ENCODE measurements around the gene BCAS4. TPM values are rescaled to one million over a fixed set of nuclear protein-coding genes. Genes with fewer than 3 reads are reported as not detected.
"Not testable (repeated sequence)": the region's sequence is repeated elsewhere in the genome, so short reads cannot be mapped to it uniquely, and the experiment has no call there.

Gene BCAS4
- total and polyA plus RNA-seq, 5 donors from 2014 or later: 8.0 to 17.6 (median 14.0) TPM

DNA sequence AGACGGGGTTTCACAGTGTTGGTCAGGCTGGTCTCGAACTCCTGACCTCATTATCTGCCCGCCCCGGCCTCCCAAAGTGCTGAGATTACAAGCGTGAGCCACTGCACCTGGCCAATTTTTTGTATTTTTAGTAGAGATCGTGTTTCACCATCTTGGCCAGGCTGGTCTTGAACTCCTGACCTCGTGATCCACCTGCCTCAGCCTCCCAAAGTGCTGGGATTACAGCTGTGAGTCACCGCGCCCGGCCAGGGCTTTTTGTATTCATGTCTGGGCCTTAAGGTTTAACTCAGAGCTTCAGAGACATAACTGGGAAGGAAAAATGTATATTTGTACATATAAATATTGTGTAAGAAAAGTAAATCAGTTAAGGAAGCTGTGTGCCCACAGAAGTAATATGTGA is 29.6 kb upstream of the BCAS4 start:
- not testable (repeated sequence) for H3K36me3 Mint-ChIP-seq

DNA sequence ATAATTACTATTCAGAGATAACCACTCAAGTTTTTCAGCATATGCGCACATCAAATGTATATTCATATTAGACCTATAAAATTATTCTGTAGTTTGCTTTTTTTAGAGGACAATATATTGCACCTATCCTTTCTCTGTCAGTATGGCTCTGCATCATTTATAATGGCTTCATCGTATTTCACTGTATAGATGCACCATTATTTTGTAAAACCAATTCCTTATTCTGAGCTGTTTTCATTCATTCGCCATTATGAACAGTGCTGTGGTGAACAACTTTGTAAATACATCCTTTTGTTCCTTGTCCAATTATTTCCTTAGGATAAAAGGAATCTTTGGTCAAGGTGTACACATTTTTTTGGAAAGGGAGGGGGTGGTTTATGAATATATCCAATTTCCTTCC is 29.2 kb upstream of the BCAS4 start:
- DNase-seq (no peak), ATAC-seq (ENCODE audit: low read depth in 2 of 2) (no peak)
- H3K4me1 Mint-ChIP-seq: no peaks in the 10 kb centered on the region
- H3K27me3 Mint-ChIP-seq: peaks cover 7% of the 10 kb centered on the region
- Histone ChIP-seq H3K4me1 (ENCODE audit: control insufficient read depth, insufficient read depth, low read length, poor library complexity, severe bottlenecking) (no peaks in the 10 kb centered on the region), H3K9me3 (ENCODE audit: control insufficient read depth in 2 of 2, low read length in 2 of 2) (no peaks in the 10 kb centered on the region), H3K27me3 (ENCODE audit: control insufficient read depth, insufficient read depth, low read length) (no peaks in the 10 kb centered on the region), H3K27ac (ENCODE audit: insufficient read depth, low read length, poor library complexity, severe bottlenecking) (no peak overlapping the region), H3K36me3 (ENCODE audit: control insufficient read depth, insufficient read depth, low read length) (no peaks in the 10 kb centered on the region), H3K4me3 (ENCODE audit: low read depth, low read length) (no peak overlapping the region)
- no peaks in the 10 kb centered on the region for H3K9me3 Mint-ChIP-seq
- H3K4me3 Mint-ChIP-seq: no peak overlapping the region
- H3K36me3 Mint-ChIP-seq: no peaks in the 10 kb centered on the region
- H3K27ac Mint-ChIP-seq: no peak overlapping the region

More for the DNA sequence above, 29.6 kb upstream of the BCAS4 start:
- not testable (repeated sequence) for H3K9me3 Mint-ChIP-seq; H3K27ac Mint-ChIP-seq; H3K4me3 ChIP-seq (ENCODE audit: low read depth, low read length); DNase-seq; H3K4me3 Mint-ChIP-seq; H3K27me3 Mint-ChIP-seq; ATAC-seq (ENCODE audit: low read depth in 2 of 2); H3K9me3 ChIP-seq (ENCODE audit: control insufficient read depth in 2 of 2, low read length in 2 of 2); H3K4me1 Mint-ChIP-seq; H3K27ac ChIP-seq (ENCODE audit: insufficient read depth, low read length, poor library complexity, severe bottlenecking); H3K4me1 ChIP-seq (ENCODE audit: control insufficient read depth, insufficient read depth, low read length, poor library complexity, severe bottlenecking); H3K36me3 ChIP-seq (ENCODE audit: control insufficient read depth, insufficient read depth, low read length); H3K27me3 ChIP-seq (ENCODE audit: control insufficient read depth, insufficient read depth, low read length)

DNA sequence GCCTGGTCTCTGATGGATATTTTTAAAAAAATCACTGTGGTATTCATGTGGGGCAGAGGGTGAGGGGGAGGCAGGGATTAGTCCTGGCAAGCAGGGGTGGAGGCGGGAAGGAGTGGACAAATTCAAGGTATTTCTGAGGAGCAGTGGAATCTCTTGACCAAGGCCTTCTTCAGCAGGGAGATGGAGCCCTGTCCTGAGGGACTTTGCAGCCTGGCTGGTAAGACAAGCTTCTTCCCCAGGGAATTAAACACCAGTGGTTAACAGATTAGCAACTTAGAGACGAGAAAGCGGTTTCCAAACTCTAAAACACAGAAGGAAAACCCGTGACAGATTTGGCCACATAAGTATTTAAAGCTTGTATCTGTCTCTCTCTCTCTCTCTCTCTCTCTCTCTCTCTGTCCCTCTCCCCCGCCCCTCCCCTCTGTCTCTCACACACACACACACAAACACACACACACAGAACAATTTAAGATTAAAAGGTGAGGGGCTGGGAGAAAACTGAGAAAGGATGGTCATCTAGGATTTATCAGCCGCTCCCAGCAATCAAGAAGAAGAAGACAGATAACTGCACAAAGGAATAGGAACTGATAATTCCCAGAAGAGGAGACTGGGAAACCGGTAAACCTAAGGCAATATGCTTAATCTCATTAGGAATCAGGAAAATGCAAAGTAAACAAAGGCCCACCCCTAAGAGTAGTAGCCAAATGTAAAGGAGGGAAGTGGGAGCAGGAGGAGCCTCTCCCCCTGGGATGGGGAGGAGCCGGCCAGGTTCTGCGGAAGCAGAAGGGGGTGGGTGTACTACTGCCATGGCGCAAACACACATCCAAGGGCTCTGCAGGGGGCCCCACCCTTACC is 27.7 kb upstream of the BCAS4 start:
- H3K4me3 Mint-ChIP-seq; H3K27me3 Mint-ChIP-seq; H3K9me3 Mint-ChIP-seq; DNase-seq; H3K9me3 ChIP-seq (ENCODE audit: control insufficient read depth in 2 of 2, low read length in 2 of 2); H3K27ac ChIP-seq (ENCODE audit: insufficient read depth, low read length, poor library complexity, severe bottlenecking); ATAC-seq (ENCODE audit: low read depth in 2 of 2); H3K27me3 ChIP-seq (ENCODE audit: control insufficient read depth, insufficient read depth, low read length); H3K4me1 ChIP-seq (ENCODE audit: control insufficient read depth, insufficient read depth, low read length, poor library complexity, severe bottlenecking); H3K27ac Mint-ChIP-seq; H3K4me3 ChIP-seq (ENCODE audit: low read depth, low read length); H3K4me1 Mint-ChIP-seq; H3K36me3 ChIP-seq (ENCODE audit: control insufficient read depth, insufficient read depth, low read length); H3K36me3 Mint-ChIP-seq: not testable (repeated sequence)

DNA sequence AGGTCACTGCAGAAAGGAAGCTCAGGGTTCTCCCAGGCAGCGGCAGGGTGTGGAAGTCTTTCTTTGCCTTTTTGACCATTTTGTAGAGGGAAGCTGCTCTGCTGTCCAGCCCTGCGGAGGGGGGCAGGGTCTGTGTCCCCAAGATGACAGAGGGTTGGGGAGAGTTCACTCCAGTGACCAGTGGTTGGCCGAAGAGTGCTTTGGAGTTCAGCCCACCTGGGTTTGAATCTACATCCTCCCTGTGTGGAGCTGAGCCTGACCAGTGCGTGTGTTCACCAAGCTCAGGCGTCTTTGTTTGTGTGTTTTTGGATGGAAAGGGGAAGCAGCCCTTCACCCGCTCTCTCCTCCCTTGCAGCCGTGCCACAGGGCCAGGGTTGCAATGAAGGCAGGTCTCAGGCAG is 25.9 kb upstream of the BCAS4 start:
- H3K4me1 ChIP-seq (ENCODE audit: control insufficient read depth, insufficient read depth, low read length, poor library complexity, severe bottlenecking); H3K9me3 Mint-ChIP-seq; H3K36me3 ChIP-seq (ENCODE audit: control insufficient read depth, insufficient read depth, low read length); H3K4me3 Mint-ChIP-seq; H3K27me3 ChIP-seq (ENCODE audit: control insufficient read depth, insufficient read depth, low read length); H3K27ac Mint-ChIP-seq; H3K4me3 ChIP-seq (ENCODE audit: low read depth, low read length); H3K27me3 Mint-ChIP-seq; DNase-seq; H3K27ac ChIP-seq (ENCODE audit: insufficient read depth, low read length, poor library complexity, severe bottlenecking); H3K4me1 Mint-ChIP-seq; ATAC-seq (ENCODE audit: low read depth in 2 of 2); H3K36me3 Mint-ChIP-seq; H3K9me3 ChIP-seq (ENCODE audit: control insufficient read depth in 2 of 2, low read length in 2 of 2): not testable (repeated sequence)

DNA sequence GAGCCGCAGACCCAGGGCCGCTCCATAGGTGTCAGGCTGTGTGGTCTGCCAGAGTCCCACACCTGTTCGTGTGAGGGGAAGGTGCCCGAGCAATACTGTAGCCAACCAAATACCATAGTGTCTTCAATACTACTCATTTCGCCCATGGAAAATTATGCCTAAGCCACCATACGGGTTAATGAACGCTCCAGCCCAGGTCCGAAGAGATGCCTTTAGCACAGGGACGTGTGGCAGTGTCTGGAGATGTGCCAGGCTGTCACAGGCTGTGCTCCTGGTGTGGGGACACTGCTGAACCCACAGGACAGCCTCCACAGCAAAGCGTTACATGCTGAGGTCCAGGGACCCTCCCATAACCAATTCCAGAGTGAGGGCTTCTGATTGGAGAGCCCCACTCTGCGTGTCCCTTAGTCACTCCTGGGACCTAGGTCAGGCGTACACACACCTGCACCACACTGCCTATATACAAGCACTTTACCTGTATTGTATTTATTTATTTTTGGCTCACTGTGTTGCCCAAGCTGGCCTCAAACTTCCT is 25.2 kb upstream of the BCAS4 start:
- H3K36me3 Mint-ChIP-seq; H3K27ac Mint-ChIP-seq; H3K4me3 Mint-ChIP-seq; H3K27ac ChIP-seq (ENCODE audit: insufficient read depth, low read length, poor library complexity, severe bottlenecking); H3K9me3 ChIP-seq (ENCODE audit: control insufficient read depth in 2 of 2, low read length in 2 of 2); ATAC-seq (ENCODE audit: low read depth in 2 of 2); H3K36me3 ChIP-seq (ENCODE audit: control insufficient read depth, insufficient read depth, low read length); DNase-seq; H3K9me3 Mint-ChIP-seq; H3K4me1 ChIP-seq (ENCODE audit: control insufficient read depth, insufficient read depth, low read length, poor library complexity, severe bottlenecking); H3K27me3 ChIP-seq (ENCODE audit: control insufficient read depth, insufficient read depth, low read length); H3K27me3 Mint-ChIP-seq; H3K4me3 ChIP-seq (ENCODE audit: low read depth, low read length); H3K4me1 Mint-ChIP-seq: not testable (repeated sequence)

DNA sequence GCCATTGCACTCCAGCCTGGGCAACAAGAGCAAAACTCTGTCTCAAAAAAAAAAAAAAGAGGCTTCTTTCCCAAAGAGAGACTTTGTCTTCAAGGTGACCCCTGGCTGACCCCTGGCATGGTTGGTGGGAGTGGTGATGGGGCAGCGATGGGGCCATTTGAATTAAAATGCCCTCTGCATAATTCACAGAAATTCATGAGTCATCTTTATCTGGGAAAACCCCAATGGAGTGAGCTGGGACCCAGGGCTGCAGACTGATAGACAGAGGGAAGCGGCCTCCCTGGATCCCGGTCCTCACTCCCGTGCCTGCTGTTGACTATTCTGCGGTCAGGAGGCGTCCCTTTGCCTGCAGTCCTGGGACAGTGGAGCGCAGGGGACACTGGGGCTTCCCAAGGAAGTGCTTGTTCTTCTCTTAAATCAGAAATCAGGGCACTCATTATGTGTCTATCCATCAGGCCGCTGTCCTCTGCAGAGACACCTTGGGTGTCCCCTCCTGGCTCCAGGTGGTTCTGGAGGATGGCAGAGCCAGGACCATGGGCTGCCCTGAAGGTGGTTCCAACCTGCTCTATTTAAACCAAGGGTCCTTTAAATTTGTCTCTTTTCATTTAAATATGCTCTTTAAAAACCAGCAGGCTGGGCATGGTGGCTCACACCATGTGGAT is 23.3 kb upstream of the BCAS4 start:
- DNase-seq; H3K36me3 ChIP-seq (ENCODE audit: control insufficient read depth, insufficient read depth, low read length); H3K4me3 ChIP-seq (ENCODE audit: low read depth, low read length); H3K36me3 Mint-ChIP-seq; H3K4me3 Mint-ChIP-seq; H3K27me3 ChIP-seq (ENCODE audit: control insufficient read depth, insufficient read depth, low read length); H3K27ac ChIP-seq (ENCODE audit: insufficient read depth, low read length, poor library complexity, severe bottlenecking); H3K4me1 ChIP-seq (ENCODE audit: control insufficient read depth, insufficient read depth, low read length, poor library complexity, severe bottlenecking); H3K27ac Mint-ChIP-seq; ATAC-seq (ENCODE audit: low read depth in 2 of 2); H3K4me1 Mint-ChIP-seq; H3K9me3 Mint-ChIP-seq; H3K27me3 Mint-ChIP-seq; H3K9me3 ChIP-seq (ENCODE audit: control insufficient read depth in 2 of 2, low read length in 2 of 2): not testable (repeated sequence)

DNA sequence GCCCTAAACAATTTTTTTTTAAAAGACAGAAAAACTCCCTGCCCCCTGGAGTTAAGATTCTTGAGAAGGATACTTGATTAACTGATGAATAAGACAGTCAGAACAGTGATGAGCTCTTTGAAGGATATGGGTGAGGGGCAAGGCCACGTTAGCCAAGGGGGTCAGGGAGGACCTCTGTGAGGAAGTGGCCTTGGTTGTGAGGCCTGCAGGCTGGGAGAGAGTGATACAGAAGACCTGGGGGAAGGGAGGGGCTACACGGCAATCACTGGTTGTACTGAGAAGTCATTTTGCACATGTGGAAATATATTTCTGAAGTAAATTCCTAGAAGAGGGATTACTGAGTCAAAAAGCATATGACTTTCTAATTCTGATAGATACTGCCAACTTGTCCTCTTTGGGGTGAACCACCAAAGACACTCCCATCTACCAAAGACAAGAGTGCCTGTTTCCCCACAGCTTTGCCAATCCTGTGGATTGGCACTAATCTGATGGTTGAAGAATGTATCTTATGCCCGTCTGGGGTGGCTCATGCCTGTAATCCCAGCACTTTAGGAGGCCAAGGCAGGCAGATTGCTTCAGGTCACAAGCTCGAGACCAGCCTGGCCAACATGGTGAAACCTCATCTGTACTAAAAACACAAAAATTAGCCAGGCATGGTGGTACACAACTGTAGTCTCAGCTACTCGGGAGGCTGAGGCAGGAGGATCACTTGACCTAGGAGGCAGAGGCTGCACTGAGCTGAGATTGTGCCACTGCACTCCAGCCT is 22.3 kb upstream of the BCAS4 start:
- H3K36me3 ChIP-seq (ENCODE audit: control insufficient read depth, insufficient read depth, low read length): no peaks in the 10 kb centered on the region
- H3K9me3 Mint-ChIP-seq: no peaks in the 10 kb centered on the region
- ATAC-seq (ENCODE audit: low read depth in 2 of 2) (no peak), DNase-seq (no peak)
- H3K4me3 Mint-ChIP-seq: no peak overlapping the region
- no peaks in the 10 kb centered on the region for H3K4me1 ChIP-seq (ENCODE audit: control insufficient read depth, insufficient read depth, low read length, poor library complexity, severe bottlenecking)
- no peak overlapping the region for H3K27ac Mint-ChIP-seq
- no peaks in the 10 kb centered on the region for H3K27me3 ChIP-seq (ENCODE audit: control insufficient read depth, insufficient read depth, low read length)
- H3K4me1 Mint-ChIP-seq: no peaks in the 10 kb centered on the region
- H3K27me3 Mint-ChIP-seq: no peaks in the 10 kb centered on the region
- H3K27ac ChIP-seq (ENCODE audit: insufficient read depth, low read length, poor library complexity, severe bottlenecking): no peak overlapping the region
- no peaks in the 10 kb centered on the region for H3K9me3 ChIP-seq (ENCODE audit: control insufficient read depth in 2 of 2, low read length in 2 of 2)
- no peaks in the 10 kb centered on the region for H3K36me3 Mint-ChIP-seq
- no peak overlapping the region for H3K4me3 ChIP-seq (ENCODE audit: low read depth, low read length)
